ENCODE data around the gene ERFE.

GRCh38 chr2:238130696-238131628 is 27.8 kb upstream of the ERFE start:
- no peak for TF ChIP-seq CTCF (IDR thresholded peaks at IDR 0.05)
- TF ChIP-seq POLR2A (IDR thresholded peaks at IDR 0.05), result no peak
- no peak for TF ChIP-seq POLR2AphosphoS5 (IDR thresholded peaks at IDR 0.05)
- no peak for TF ChIP-seq EP300 (IDR thresholded peaks at IDR 0.05)

Data from gastroesophageal sphincter (tissue), 3 donors.